Astrocyte (in vitro differentiated cells and primary cell): Measurements from ENCODE around the gene HIVEP2. TPM values are rescaled to one million over a fixed set of nuclear protein-coding genes. Genes with fewer than 3 reads are reported as not detected.

Experiments
- DNase-seq: peaks from one replicate; pipeline ENCODE4 v3.0.0-alpha.2; 2010; ENCODE audit warnings: low read depth
- FAIRE-seq: peaks from 2 replicates; lab custom pipeline; 2011; peaks lifted over from hg19 to GRCh38; lab: Jason Lieb, UNC
- H2AFZ ChIP-seq: 2 replicates; pipeline ENCODE4 v1.6.0; 2012; ENCODE audit warnings: low read depth, low read length, inconsistent platforms
- H3K27ac ChIP-seq: 2 replicates; pipeline ENCODE4 v1.5.1; 2011; ENCODE audit warnings: low read depth, low read length, inconsistent platforms
- H3K27me3 ChIP-seq: 2 replicates; pipeline ENCODE4 v1.6.0; 2011; ENCODE audit warnings: low read length, inconsistent platforms; ENCODE audit not compliant: insufficient read depth
- H3K36me3 ChIP-seq: 2 replicates; pipeline ENCODE4 v1.5.1; 2011; ENCODE audit warnings: low read length, inconsistent platforms; ENCODE audit not compliant: insufficient read depth
- H3K4me1 ChIP-seq: 2 replicates; pipeline ENCODE4 v1.5.1; 2011; ENCODE audit warnings: low read length, inconsistent platforms; ENCODE audit not compliant: insufficient read depth
- H3K4me2 ChIP-seq: 2 replicates; pipeline ENCODE4 v1.6.0; 2012; ENCODE audit warnings: low read length, inconsistent platforms
- H3K4me3 ChIP-seq: 2 replicates; pipeline ENCODE4 v1.5.1; 2011; ENCODE audit warnings: low read depth, mild to moderate bottlenecking, low read length, inconsistent platforms; ENCODE audit not compliant: insufficient read depth
- H3K79me2 ChIP-seq: 2 replicates; pipeline ENCODE4 v1.6.0; 2012; ENCODE audit warnings: mild to moderate bottlenecking, low read length, inconsistent platforms; ENCODE audit not compliant: insufficient read depth
- H3K9ac ChIP-seq: 2 replicates; pipeline ENCODE4 v1.6.0; 2012; ENCODE audit warnings: mild to moderate bottlenecking, low read length, inconsistent platforms
- H3K9me3 ChIP-seq: 2 replicates; pipeline ENCODE4 v1.5.1; 2012; ENCODE audit warnings: low read depth, mild to moderate bottlenecking, low read length, inconsistent platforms; ENCODE audit not compliant: insufficient read depth
- H4K20me1 ChIP-seq: 2 replicates; pipeline ENCODE4 v1.6.0; 2012; ENCODE audit warnings: low read length, inconsistent platforms; ENCODE audit not compliant: insufficient read depth
- H3K27ac Mint-ChIP-seq: one replicate; pipeline ENCODE4 v1.8.0; 2021; ENCODE audit warnings: mild to moderate bottlenecking, mixed read lengths; ENCODE audit not compliant: unreplicated experiment
- H3K27me3 Mint-ChIP-seq: one replicate; pipeline ENCODE4 v1.8.0; 2021; ENCODE audit warnings: low read depth, mixed read lengths; ENCODE audit not compliant: unreplicated experiment
- H3K36me3 Mint-ChIP-seq: one replicate; pipeline ENCODE4 v1.8.0; 2021; ENCODE audit warnings: low read depth, mixed read lengths; ENCODE audit not compliant: unreplicated experiment
- H3K4me1 Mint-ChIP-seq: one replicate; pipeline ENCODE4 v1.8.0; 2021; ENCODE audit warnings: low read depth, mixed read lengths; ENCODE audit not compliant: unreplicated experiment
- H3K4me3 Mint-ChIP-seq: one replicate; pipeline ENCODE4 v1.8.0; 2021; ENCODE audit warnings: mild to moderate bottlenecking, moderate library complexity, mixed read lengths; ENCODE audit not compliant: unreplicated experiment
- H3K9me3 Mint-ChIP-seq: one replicate; pipeline ENCODE4 v1.8.0; 2021; ENCODE audit warnings: mild to moderate bottlenecking, mixed read lengths; ENCODE audit not compliant: unreplicated experiment
- EZH2 ChIP-seq: IDR thresholded peaks from 2 replicates; pipeline ENCODE4 v1.6.1; 2012; ENCODE audit warnings: mild to moderate bottlenecking, low read length, inconsistent platforms; ENCODE audit not compliant: insufficient read depth
- total RNA-seq: library from RNA; stranded (reverse); gene quantifications from 2 replicates; pipeline ENCODE4 v1.2.1, GENCODE V29; 2021
- TF ChIP-seq, protein P1 (sequence below): IDR thresholded peaks from 2 replicates; pipeline ENCODE4 v1.5.1; 2011; ENCODE audit warnings: low read depth, mild to moderate bottlenecking, inconsistent platforms, low read length, moderate library complexity; ENCODE audit not compliant: insufficient read depth

The HIVEP2 gene
- total RNA-seq, 1 donor from 2014 or later: 21.2 TPM

DNA sequence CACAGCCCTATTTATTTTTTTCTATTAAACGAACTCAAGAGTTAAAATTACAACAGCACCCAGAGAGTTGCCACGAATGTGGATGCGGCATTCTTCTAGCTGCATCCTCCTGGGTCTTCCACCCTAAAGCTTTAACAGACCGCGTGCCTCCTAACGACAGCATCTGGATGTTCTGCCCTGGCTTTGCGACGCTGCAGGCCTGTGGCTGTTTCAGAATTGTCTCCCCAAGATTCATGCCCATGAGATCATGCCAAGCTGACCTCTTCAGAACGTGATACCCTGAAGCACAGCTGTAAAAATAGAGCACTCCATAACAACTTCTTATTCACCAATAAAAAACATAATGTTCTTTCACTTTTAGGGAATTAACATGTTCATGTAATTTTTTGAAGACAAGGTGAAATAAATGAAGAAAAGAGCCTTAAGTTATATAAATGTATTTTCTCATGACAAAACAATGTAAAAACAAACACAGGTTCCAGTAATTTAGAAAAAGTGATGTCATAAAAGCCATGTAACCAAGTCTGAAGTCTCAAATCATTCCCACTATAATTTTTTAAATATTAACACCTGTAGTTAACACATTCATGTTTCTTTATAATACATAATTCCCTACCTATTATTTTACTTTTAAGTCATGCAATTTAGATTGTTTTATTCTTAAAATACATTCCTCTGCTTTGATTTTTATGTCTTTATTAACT lies 26.5 kb downstream of the HIVEP2 start:
- DNase-seq (no peak), FAIRE-seq (no peak)
- H3K4me3 ChIP-seq: no peak overlapping the region
- peaks cover 49% of the 10 kb centered on the region for H3K79me2 ChIP-seq
- H3K27ac ChIP-seq: no peak overlapping the region
- H4K20me1 ChIP-seq: peaks cover 13% of the 10 kb centered on the region
- H2AFZ ChIP-seq: no peak overlapping the region
- TF ChIP-seq, protein P1, sequence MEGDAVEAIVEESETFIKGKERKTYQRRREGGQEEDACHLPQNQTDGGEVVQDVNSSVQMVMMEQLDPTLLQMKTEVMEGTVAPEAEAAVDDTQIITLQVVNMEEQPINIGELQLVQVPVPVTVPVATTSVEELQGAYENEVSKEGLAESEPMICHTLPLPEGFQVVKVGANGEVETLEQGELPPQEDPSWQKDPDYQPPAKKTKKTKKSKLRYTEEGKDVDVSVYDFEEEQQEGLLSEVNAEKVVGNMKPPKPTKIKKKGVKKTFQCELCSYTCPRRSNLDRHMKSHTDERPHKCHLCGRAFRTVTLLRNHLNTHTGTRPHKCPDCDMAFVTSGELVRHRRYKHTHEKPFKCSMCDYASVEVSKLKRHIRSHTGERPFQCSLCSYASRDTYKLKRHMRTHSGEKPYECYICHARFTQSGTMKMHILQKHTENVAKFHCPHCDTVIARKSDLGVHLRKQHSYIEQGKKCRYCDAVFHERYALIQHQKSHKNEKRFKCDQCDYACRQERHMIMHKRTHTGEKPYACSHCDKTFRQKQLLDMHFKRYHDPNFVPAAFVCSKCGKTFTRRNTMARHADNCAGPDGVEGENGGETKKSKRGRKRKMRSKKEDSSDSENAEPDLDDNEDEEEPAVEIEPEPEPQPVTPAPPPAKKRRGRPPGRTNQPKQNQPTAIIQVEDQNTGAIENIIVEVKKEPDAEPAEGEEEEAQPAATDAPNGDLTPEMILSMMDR: no peak
- TF ChIP-seq EZH2: no peak
- H3K4me2 ChIP-seq: no peak overlapping the region
- no peaks in the 10 kb centered on the region for H3K27me3 Mint-ChIP-seq
- no peak overlapping the region for H3K9ac ChIP-seq
- peaks cover 4% of the 10 kb centered on the region for H3K4me1 Mint-ChIP-seq
- H3K27me3 ChIP-seq: no peaks in the 10 kb centered on the region
- peaks cover 4% of the 10 kb centered on the region for H3K36me3 Mint-ChIP-seq
- H3K9me3 ChIP-seq: no peaks in the 10 kb centered on the region
- no peaks in the 10 kb centered on the region for H3K4me1 ChIP-seq
- H3K27ac Mint-ChIP-seq: no peak overlapping the region
- H3K36me3 ChIP-seq: no peaks in the 10 kb centered on the region
- H3K9me3 Mint-ChIP-seq: peaks cover 2% of the 10 kb centered on the region
- H3K4me3 Mint-ChIP-seq: no peak overlapping the region

GRCh38 chr6:142916881-142917280 lies 28.1 kb downstream of the HIVEP2 start:
- H4K20me1 ChIP-seq: peaks cover 16% of the 10 kb centered on the region
- H3K9ac ChIP-seq: no peak overlapping the region
- no peak overlapping the region for H3K27ac ChIP-seq
- FAIRE-seq (no peak), DNase-seq (no peak)
- TF ChIP-seq EZH2: no peak
- TF ChIP-seq, protein P1: no peak
- H3K4me2 ChIP-seq: no peak overlapping the region
- no peak overlapping the region for H2AFZ ChIP-seq
- Mint-ChIP-seq H3K27ac (no peak overlapping the region), H3K4me1 (peaks cover 4% of the 10 kb centered on the region), H3K9me3 (peaks cover 6% of the 10 kb centered on the region), H3K4me3 (no peak overlapping the region), H3K27me3 (no peaks in the 10 kb centered on the region), H3K36me3 (peaks cover 17% of the 10 kb centered on the region)
- no peaks in the 10 kb centered on the region for H3K4me1 ChIP-seq
- no peak overlapping the region for H3K4me3 ChIP-seq
- peaks cover 55% of the 10 kb centered on the region for H3K79me2 ChIP-seq
- H3K9me3 ChIP-seq: no peaks in the 10 kb centered on the region
- no peaks in the 10 kb centered on the region for H3K36me3 ChIP-seq
- no peaks in the 10 kb centered on the region for H3K27me3 ChIP-seq
